ENCODE measurements around the gene DNAJC11. TPM values are rescaled to one million over a fixed set of nuclear protein-coding genes. Genes with fewer than 3 reads are reported as not detected.
"Not testable (repeated sequence)": the region's sequence is repeated elsewhere in the genome, so short reads cannot be mapped to it uniquely, and the experiment has no call there.

The DNAJC11 gene
- 10 to 100 TPM; 43.0 to 44.6 TPM for total RNA-seq

DNA sequence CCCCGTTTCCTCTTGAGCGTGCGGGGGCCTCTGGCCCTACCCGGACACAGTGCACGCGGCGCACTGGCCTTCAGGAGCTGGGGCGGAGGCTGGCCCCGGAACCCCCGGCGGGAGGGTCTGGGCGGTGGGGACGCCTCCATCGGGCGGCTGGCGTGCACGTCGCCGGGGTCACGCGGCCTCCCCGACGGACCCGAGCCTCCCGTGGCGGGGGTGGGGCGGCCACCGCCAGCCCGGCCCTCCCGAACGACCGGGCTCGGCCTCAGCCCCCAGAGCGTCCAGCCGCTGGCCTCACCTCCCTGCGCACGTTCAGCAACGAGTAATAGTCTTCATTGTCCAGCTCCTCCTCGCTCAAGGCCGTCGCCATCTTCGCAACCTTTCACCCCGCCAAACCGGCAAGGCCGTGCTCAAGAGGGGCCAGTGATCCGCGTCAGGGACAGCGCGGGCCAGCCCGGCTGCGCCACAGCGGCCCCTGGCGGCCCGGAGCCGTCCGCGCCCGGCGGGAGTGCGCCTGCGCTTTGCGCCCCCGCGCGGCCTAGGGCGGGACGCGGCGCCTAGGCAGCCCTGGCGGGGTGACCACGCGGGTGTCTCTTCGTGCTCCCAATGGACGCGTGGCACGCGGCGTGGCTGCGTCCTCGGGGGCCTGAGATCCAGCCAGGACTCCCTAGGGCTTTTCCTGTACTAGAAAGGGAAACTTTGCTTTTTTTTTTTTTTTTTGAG lies at the start of gene DNAJC11:
TSS of gene DNAJC11 (minus strand) at position 380 of the 717 bp plus-strand sequence. CDS start at position 364, 16 bp downstream.
- ATAC-seq (ENCODE audit: low read depth) (peak; percentile 97), DNase-seq (peak; percentile 99)
- Mint-ChIP-seq H3K4me3 (peak within 1 kb of the TSS; percentile 91), H3K36me3 (no peaks in the 10 kb centered on the region), H3K9me3 (no peaks in the 10 kb centered on the region), H3K27ac (peak within 1 kb of the TSS; percentile 91), H3K27me3 (no peaks in the 10 kb centered on the region), H3K4me1 (peaks cover 16% of the 10 kb centered on the region)
- POLR2A ChIA-PET: interaction anchor here (0.7 to 1.1 kb wide), 4 partner anchors 28 to 199 kb away, joined by 3 to 6 read pairs (median 4); partner anchors contain the start of gene CAMTA1

DNA sequence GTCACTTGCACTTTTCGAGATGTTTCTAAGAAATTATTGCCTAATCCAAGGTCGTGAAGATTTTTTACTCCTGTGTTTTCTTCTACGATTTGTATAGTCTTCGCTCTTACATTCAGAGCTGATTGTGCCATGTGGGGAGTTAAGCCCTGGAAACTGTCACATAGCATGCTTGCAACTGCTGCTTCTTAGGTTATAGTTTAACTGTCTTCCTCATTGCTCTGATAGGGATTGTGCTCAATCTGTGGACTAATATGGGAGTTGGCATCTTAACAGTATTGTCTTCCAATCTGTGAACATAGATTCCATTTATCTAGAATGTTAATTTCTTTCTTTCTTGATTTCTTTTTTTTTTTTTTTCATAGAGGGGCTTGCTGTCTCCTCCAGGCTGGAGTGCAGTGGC lies 48.9 kb upstream of the DNAJC11 start:
- no peaks in the 10 kb centered on the region for H3K36me3 Mint-ChIP-seq
- POLR2A ChIA-PET: no interaction called here
- H3K4me1 Mint-ChIP-seq: no peaks in the 10 kb centered on the region
- no peaks in the 10 kb centered on the region for H3K9me3 Mint-ChIP-seq
- H3K4me3 Mint-ChIP-seq: no peak overlapping the region
- DNase-seq (no peak), ATAC-seq (ENCODE audit: low read depth) (no peak)
- H3K27ac Mint-ChIP-seq: no peak overlapping the region
- H3K27me3 Mint-ChIP-seq: peaks cover 33% of the 10 kb centered on the region

DNA sequence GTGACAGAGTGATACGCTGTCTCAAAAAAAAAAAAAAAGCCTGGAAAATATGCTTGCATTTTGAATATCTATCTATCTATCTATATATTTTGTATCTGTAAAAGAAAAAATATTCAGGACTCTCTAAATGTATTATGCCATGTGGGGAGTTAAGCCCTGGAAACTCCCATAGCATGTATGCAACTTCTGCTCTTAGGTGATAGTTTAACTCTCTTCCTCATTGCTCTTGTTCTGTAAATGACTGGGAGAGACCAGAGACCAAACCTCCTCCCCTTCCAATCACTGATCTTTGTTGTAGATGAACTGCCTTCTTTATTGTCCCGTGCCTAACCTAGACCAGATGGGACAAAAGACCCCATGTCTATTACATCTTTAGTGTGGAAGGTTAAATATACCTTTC lies 46.1 kb upstream of the DNAJC11 start:
- ATAC-seq (ENCODE audit: low read depth) (no peak), DNase-seq (no peak)
- Mint-ChIP-seq H3K27ac (no peak overlapping the region), H3K36me3 (no peaks in the 10 kb centered on the region), H3K4me3 (no peak overlapping the region), H3K4me1 (peaks cover 1% of the 10 kb centered on the region), H3K27me3 (peaks cover 26% of the 10 kb centered on the region), H3K9me3 (no peaks in the 10 kb centered on the region)
- POLR2A ChIA-PET: no interaction called here

DNA sequence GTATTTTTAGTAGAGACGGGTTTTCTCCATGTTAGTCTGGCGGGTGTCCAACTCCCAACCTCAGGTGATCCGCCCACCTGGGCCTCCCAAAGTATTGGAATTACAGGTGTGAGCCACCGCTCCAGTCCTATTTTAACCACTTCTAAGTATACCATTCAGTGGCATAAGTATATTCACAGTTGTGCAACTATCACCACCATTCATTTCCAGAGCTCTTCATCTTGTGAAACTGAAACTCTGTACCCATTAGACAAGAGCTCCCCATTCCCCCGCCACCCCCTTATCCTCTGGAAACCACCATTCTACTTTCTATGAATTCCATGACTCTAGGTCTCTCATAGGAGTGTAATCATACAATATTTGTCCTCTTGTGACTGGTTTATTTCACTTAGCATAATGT lies 43.5 kb upstream of the DNAJC11 start:
- Mint-ChIP-seq H3K36me3 (no peaks in the 10 kb centered on the region), H3K4me1 (peaks cover 1% of the 10 kb centered on the region), H3K27ac (no peak overlapping the region), H3K9me3 (no peaks in the 10 kb centered on the region), H3K4me3 (no peak overlapping the region), H3K27me3 (peaks cover 18% of the 10 kb centered on the region)
- POLR2A ChIA-PET: no interaction called here
- ATAC-seq (ENCODE audit: low read depth) (no peak), DNase-seq (no peak)

GRCh38 chr1:6743189-6744101 lies 41.8 kb upstream of the DNAJC11 start:
- Mint-ChIP-seq H3K27ac (no peak overlapping the region), H3K9me3 (no peaks in the 10 kb centered on the region), H3K4me1 (peaks cover 1% of the 10 kb centered on the region), H3K4me3 (no peak overlapping the region), H3K27me3 (peaks cover 8% of the 10 kb centered on the region), H3K36me3 (no peaks in the 10 kb centered on the region)
- POLR2A ChIA-PET: interaction anchor here (2.3 kb wide), 1 partner anchor 41 kb away, joined by 10 read pairs; the partner anchor contains the start of gene CAMTA1
- peak; percentile 63 for DNase-seq
- ATAC-seq (ENCODE audit: low read depth): peak; percentile 42

GRCh38 chr1:6742676-6743188 lies 41.1 kb upstream of the DNAJC11 start:
- DNase-seq; ATAC-seq (ENCODE audit: low read depth): not testable (repeated sequence)

DNA sequence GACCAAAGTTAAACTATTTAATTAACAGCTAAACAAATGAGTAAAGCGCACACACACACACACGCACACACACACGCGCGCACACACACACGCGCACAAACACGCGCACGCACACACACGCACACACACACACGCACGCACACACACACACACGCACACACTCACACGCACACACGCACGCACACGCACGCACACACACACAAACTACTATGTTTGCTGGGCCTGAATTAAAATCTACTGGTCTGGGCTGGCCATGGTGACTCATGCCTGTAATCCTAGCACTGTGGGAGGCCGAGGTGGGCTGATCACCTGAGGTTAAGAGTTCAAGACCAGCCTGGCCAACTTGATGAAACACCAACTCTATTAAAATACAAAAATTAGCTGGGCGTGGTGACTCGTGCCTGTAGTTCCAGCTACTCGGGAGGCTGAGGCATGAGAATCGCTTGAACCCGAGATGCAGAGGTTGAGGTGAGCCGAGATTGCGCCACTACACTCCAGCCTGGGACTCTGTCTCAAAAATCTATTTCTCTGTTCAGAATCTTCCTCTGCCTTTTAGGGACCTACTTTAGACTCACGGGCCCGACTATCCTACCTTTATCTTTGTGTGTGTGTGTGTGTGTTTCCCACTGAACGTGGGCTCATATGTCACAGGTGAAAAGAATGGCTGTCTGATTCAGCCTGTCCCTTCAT lies 37.5 kb upstream of the DNAJC11 start:
- no peak for ATAC-seq (ENCODE audit: low read depth)
- H3K9me3 Mint-ChIP-seq: no peaks in the 10 kb centered on the region
- POLR2A ChIA-PET: no interaction called here
- H3K27me3 Mint-ChIP-seq: peaks cover 12% of the 10 kb centered on the region
- DNase-seq: no peak
- H3K27ac Mint-ChIP-seq: no peak overlapping the region
- H3K4me3 Mint-ChIP-seq: no peak overlapping the region
- H3K36me3 Mint-ChIP-seq: no peaks in the 10 kb centered on the region
- H3K4me1 Mint-ChIP-seq: peaks cover 1% of the 10 kb centered on the region

More at GRCh38 chr1:6742676-6743188, 41.1 kb upstream of the DNAJC11 start:
- not testable (repeated sequence) for H3K4me1 Mint-ChIP-seq, H3K9me3 Mint-ChIP-seq, H3K27ac Mint-ChIP-seq, H3K4me3 Mint-ChIP-seq, H3K27me3 Mint-ChIP-seq, H3K36me3 Mint-ChIP-seq
- POLR2A ChIA-PET: interaction anchor here (2.3 kb wide), 1 partner anchor 42 kb away, joined by 10 read pairs; the partner anchor contains the start of gene CAMTA1

- H3K27ac Mint-ChIP-seq: no peak overlapping the region
- H3K4me1 Mint-ChIP-seq: no peaks in the 10 kb centered on the region
- H3K36me3 Mint-ChIP-seq: no peaks in the 10 kb centered on the region
- no peaks in the 10 kb centered on the region for H3K9me3 Mint-ChIP-seq
- no peak for ATAC-seq (ENCODE audit: low read depth)
- H3K27me3 Mint-ChIP-seq: peaks cover 22% of the 10 kb centered on the region
- H3K4me3 Mint-ChIP-seq: no peak overlapping the region
- POLR2A ChIA-PET: no interaction called here
- DNase-seq: no peak
These were observed 31.3 kb upstream of the DNAJC11 start for GRCh38 chr1:6732942-6733341.

DNA sequence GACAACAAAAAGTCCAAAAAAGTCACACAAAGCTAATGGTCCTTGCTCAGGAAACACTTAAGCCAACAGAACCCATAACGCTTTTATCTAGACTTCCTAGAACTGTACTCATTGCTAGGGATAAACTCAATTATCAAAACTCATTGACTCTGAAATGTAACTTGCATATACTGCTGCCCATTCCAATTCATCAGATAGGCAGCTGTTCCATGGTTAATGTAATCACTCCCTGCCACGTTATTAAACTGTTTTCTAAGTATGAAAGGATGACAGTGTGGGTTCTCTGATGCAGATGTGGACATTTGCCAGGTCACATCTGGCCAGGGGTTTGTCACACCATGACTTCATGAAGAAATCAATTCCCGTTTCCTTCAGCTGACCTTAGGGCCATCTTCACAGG lies 30.3 kb upstream of the DNAJC11 start:
- Mint-ChIP-seq H3K36me3 (no peaks in the 10 kb centered on the region), H3K4me1 (peaks cover 2% of the 10 kb centered on the region), H3K27me3 (peaks cover 22% of the 10 kb centered on the region), H3K9me3 (no peaks in the 10 kb centered on the region), H3K27ac (no peak overlapping the region), H3K4me3 (no peak overlapping the region)
- ATAC-seq (ENCODE audit: low read depth) (no peak), DNase-seq (no peak)
- POLR2A ChIA-PET: no interaction called here

- Mint-ChIP-seq H3K9me3 (no peaks in the 10 kb centered on the region), H3K27me3 (peaks cover 22% of the 10 kb centered on the region), H3K27ac (no peak overlapping the region), H3K4me3 (no peak overlapping the region), H3K36me3 (no peaks in the 10 kb centered on the region), H3K4me1 (peaks cover 2% of the 10 kb centered on the region)
- ATAC-seq (ENCODE audit: low read depth) (no peak), DNase-seq (no peak)
- POLR2A ChIA-PET: no interaction called here
These were observed 29.3 kb upstream of the DNAJC11 start for GRCh38 chr1:6730880-6731279.

DNA sequence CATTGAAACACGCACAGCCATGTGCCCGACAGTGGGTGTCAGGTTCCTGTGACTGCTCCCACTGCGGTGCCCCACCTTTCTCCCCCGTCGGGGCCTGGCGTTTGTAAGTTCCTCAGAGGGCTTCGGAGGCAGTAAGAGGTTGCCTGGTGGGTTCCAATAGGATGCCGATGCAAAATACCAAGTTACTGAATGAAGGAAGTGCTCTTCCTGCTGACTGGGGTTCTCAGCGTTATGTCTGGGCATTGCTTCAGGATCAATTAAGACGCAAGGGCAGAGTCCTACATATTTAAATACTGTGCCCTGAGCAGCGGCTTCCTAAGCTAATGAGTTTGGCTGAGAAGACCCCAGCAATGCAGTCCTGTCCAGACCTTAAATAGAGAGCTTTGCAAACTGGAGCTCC lies 28.9 kb upstream of the DNAJC11 start:
- DNase-seq (no peak), ATAC-seq (ENCODE audit: low read depth) (no peak)
- no peak overlapping the region for H3K4me3 Mint-ChIP-seq
- H3K9me3 Mint-ChIP-seq: no peaks in the 10 kb centered on the region
- H3K27me3 Mint-ChIP-seq: peaks cover 18% of the 10 kb centered on the region
- peaks cover 2% of the 10 kb centered on the region for H3K4me1 Mint-ChIP-seq
- no peaks in the 10 kb centered on the region for H3K36me3 Mint-ChIP-seq
- POLR2A ChIA-PET: no interaction called here
- no peak overlapping the region for H3K27ac Mint-ChIP-seq

DNA sequence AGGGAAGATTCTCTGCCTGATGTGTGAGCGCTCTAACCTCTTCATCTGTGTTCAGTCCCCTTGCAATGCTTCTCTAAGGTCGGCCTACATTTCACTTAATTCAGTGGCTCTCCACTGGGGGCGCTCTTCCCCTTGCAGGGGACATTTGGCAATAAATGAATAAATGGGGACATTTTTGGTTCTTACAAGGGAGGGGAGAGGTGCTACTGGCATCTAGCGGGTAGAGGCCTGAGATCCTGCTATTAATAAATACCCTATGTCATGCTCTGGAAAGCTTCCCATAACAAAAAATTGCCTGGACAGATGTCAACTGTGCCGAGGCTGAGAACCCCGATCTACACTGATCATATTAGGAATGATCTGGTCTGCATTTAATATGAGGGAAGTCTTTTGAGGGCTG lies 25.9 kb upstream of the DNAJC11 start:
- no peaks in the 10 kb centered on the region for H3K9me3 Mint-ChIP-seq
- ATAC-seq (ENCODE audit: low read depth) (no peak), DNase-seq (peak; percentile 61)
- H3K27me3 Mint-ChIP-seq: peaks cover 18% of the 10 kb centered on the region
- H3K4me3 Mint-ChIP-seq: no peak overlapping the region
- H3K36me3 Mint-ChIP-seq: no peaks in the 10 kb centered on the region
- peaks cover 2% of the 10 kb centered on the region for H3K4me1 Mint-ChIP-seq
- POLR2A ChIA-PET: no interaction called here
- H3K27ac Mint-ChIP-seq: no peak overlapping the region

DNA sequence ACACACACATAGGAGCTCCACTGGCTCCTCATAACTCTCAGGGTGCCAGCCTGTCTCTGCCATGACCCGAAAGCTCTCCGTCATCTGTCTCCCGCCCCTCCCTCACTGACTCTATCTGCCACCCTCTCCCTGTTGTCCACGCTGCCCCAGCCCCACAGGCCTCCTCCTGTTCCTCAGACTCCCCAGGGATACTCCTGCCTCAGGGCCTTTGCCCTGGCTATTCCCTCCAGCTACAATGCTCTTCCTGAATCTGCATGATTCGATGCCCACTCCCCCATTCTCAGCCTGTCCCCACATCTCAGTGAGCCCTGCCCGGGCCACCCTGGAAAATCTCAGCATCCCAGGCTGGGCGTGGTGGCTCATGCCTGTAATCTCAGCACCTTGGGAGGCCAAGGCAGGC lies 24.6 kb upstream of the DNAJC11 start:
- no peak for DNase-seq
- H3K4me1 Mint-ChIP-seq: peaks cover 2% of the 10 kb centered on the region
- no peak overlapping the region for H3K27ac Mint-ChIP-seq
- ATAC-seq (ENCODE audit: low read depth): no peak
- H3K36me3 Mint-ChIP-seq: no peaks in the 10 kb centered on the region
- POLR2A ChIA-PET: no interaction called here
- H3K4me3 Mint-ChIP-seq: no peak overlapping the region
- no peaks in the 10 kb centered on the region for H3K9me3 Mint-ChIP-seq
- peaks cover 17% of the 10 kb centered on the region for H3K27me3 Mint-ChIP-seq
